ENCODE data around the gene FAM118A.
"Not testable (repeated sequence)": the region's sequence is repeated elsewhere in the genome, so short reads cannot be mapped to it uniquely, and the experiment has no call there.

Gene FAM118A

GRCh38 chr22:45309422-45310227, at the start of gene FAM118A:
FAM118A (plus strand) TSS chr22:45309934; CDS start chr22:45322380, 12,446 bp downstream.
- peak; percentile 59 to 82 for DNase-seq

- not testable (repeated sequence) for DNase-seq
These were observed 49.4 kb upstream of the FAM118A start for GRCh38 chr22:45260395-45260759.

GRCh38 chr22:45261407-45262088, 48.2 kb upstream of the FAM118A start:
- no peak for DNase-seq

- DNase-seq = no peak
These were observed 47.4 kb upstream of the FAM118A start for GRCh38 chr22:45262195-45262930.

GRCh38 chr22:45262931-45263462, 46.7 kb upstream of the FAM118A start:
- DNase-seq = no peak

- no peak for DNase-seq
These were observed 46.1 kb upstream of the FAM118A start for GRCh38 chr22:45263463-45264269.

GRCh38 chr22:45265535-45265934, 44.2 kb upstream of the FAM118A start:
- no peak for DNase-seq

GRCh38 chr22:45268167-45268957, 41.4 kb upstream of the FAM118A start:
- no peak for DNase-seq

GRCh38 chr22:45268958-45269844, 40.5 kb upstream of the FAM118A start:
- DNase-seq = peak in 1 of 2 experiments; percentile 11

- DNase-seq = no peak
These were observed 39.4 kb upstream of the FAM118A start for GRCh38 chr22:45270095-45271020.

- DNase-seq = no peak
These were observed 38.0 kb upstream of the FAM118A start for GRCh38 chr22:45271667-45272201.

GRCh38 chr22:45272498-45272897, 37.2 kb upstream of the FAM118A start:
- no peak for DNase-seq

- no peak for DNase-seq
These were observed 36.2 kb upstream of the FAM118A start for GRCh38 chr22:45273452-45274075.

- DNase-seq = no peak
These were observed 33.1 kb upstream of the FAM118A start for GRCh38 chr22:45276507-45277105.

GRCh38 chr22:45277720-45278119, 32.0 kb upstream of the FAM118A start:
- DNase-seq = not testable (repeated sequence)

GRCh38 chr22:45278125-45278524, 31.6 kb upstream of the FAM118A start:
- no peak for DNase-seq

- DNase-seq = no peak
These were observed 29.1 kb upstream of the FAM118A start for GRCh38 chr22:45280587-45280980.

GRCh38 chr22:45281010-45281409, 28.7 kb upstream of the FAM118A start:
- DNase-seq = no peak
